ENCODE results near the gene OSTM1.

The OSTM1 gene

GRCh38 chr6:108102965-108103364 lies 28.4 kb upstream of the OSTM1 start:
- DNase-seq (ENCODE audit: low spot score), result no peak

DNA sequence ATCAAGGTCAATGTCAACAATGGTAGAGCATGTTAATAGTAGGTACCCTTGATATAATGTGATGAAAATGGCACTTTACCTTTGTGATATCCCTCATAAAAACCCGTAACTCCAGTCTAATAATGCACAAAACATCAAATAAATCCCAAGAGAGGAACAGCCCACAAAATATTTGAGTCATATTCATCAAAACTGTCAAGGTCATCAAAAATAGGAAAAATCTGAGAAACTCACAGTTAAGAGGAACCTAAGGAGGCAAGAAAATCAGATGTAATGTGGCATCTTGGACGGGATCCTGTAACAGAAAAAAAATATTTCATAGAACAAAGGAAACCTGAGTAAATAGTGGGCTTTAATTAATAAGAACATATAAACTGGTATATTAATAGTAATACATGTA lies 25.5 kb upstream of the OSTM1 start:
- DNase-seq (ENCODE audit: low spot score), result no peak

DNA sequence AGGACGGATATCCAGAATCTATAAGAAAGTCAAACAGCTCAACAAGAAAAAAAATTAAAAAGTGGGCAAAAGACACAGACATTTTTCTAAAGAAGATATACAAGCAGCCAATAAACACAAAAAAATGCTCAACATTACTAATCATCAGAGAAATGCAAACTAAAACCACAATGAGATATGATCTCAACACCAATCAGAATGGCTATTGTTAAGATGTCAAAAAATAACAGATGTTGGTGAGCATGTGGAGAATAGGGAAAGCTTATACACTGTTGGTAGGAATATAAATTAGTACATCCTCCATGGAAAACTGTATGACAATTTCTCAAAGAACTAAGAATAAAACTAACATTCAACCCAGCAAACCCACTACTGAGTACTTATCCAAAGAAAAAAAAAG lies 23.3 kb upstream of the OSTM1 start:
- no peak for DNase-seq (ENCODE audit: low spot score)

GRCh38 chr6:108093781-108094300 lies 19.3 kb upstream of the OSTM1 start:
- no peak for DNase-seq (ENCODE audit: low spot score)

GRCh38 chr6:108091288-108091687 lies 16.7 kb upstream of the OSTM1 start:
- DNase-seq (ENCODE audit: low spot score), result peak; percentile 15

GRCh38 chr6:108083349-108083748 lies 8.8 kb upstream of the OSTM1 start:
- DNase-seq (ENCODE audit: low spot score), result no peak

- no peak for DNase-seq (ENCODE audit: low spot score)
Measured at GRCh38 chr6:108082539-108082938, 8.0 kb upstream of the OSTM1 start.

- DNase-seq (ENCODE audit: low spot score), result no peak
Measured at GRCh38 chr6:108080010-108080780, 5.7 kb upstream of the OSTM1 start.

GRCh38 chr6:108078191-108078590 lies 3.6 kb upstream of the OSTM1 start:
- DNase-seq (ENCODE audit: low spot score), result no peak

- DNase-seq (ENCODE audit: low spot score), result no peak
Measured at GRCh38 chr6:108074057-108074358, 533 bp downstream of the OSTM1 start.

DNA sequence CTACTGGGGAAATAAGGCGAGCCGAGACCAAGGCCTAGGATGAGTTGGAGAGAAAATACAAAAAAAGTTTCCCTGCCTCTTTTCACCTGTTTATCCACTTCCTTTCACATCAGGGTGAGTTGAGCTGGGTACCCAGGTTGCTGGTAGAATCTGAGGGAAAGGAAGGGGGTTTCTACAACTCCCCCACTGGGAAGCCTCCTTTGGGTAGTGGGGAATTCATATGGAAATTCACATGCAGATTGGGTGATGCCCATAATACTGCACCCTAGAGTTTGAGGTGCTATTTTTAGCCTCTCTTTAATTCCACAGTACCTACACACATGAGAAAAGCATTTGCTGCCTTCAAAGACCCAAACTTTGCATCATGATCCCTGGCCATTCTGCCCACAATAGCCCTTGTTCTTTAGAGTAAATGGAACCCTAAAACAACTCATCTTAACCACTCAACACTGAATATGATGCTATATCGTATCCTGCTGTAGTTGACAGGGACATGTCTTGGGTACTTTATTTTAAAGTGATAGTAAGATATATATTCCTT lies 2.7 kb downstream of the OSTM1 start:
- no peak for DNase-seq (ENCODE audit: low spot score)

DNA sequence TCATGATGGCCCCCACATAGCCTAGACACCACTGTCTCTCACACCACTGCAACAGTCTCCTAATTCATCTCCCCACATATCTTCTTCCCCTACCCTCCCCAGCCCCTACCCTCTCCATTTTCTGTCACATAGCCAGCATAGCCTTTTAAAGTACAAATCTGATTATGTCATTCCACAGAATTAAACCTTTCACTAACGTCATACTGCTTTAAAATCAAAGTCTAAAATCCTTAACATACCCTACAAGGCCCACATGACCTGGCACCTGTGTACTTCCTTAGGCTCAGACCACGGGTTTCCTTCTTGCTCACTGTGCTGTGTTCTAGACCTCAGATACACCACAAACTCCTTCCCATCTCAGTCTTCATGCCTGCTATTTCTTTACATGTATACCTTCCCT lies 5.9 kb downstream of the OSTM1 start:
- no peak for DNase-seq (ENCODE audit: low spot score)

DNA sequence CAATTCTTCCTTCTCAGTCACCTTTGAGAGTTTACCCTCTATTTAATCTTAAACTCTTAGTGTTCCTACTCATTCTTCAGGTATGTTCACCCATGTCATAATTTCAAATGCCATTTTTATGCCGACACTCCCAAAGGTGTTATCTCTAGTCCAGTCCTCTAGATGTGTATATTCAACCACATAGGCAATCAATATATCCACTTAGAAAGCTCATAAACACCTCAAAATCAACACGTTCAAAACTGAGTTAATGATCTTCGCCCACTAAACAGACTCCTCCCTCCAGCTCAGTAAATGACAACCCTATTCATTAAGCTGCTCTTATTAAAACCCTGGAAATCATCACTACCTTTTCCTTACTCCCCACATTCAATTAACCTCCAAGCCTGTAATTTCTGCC lies 6.4 kb downstream of the OSTM1 start:
- no peak for DNase-seq (ENCODE audit: low spot score)

- no peak for DNase-seq (ENCODE audit: low spot score)
Measured at GRCh38 chr6:108052706-108053105, 21.8 kb downstream of the OSTM1 start.

GRCh38 chr6:108051481-108051880 lies 23.1 kb downstream of the OSTM1 start:
- DNase-seq (ENCODE audit: low spot score), result no peak

- no peak for DNase-seq (ENCODE audit: low spot score)
Measured at GRCh38 chr6:108039681-108040080, 34.9 kb downstream of the OSTM1 start.

DNA sequence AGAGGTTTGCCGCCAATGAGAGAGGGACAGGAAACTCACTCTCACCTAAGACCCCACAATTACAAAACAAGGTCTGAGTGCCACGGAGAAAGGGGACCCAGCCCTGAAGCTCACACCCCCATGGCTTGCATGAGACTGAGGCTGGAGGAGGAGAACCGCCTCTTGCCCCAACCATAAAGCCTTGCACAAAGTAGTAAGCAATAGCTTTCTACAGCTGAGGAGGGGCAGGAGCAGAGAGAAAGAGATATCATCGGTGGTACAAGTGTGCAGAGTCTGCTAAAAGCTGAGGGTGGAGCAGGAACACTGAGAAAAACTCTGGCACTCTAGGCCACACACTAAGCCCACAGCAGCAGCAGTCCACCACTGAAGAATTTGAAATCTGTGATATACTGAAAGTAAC lies 37.7 kb downstream of the OSTM1 start:
- no peak for DNase-seq (ENCODE audit: low spot score)

DNA sequence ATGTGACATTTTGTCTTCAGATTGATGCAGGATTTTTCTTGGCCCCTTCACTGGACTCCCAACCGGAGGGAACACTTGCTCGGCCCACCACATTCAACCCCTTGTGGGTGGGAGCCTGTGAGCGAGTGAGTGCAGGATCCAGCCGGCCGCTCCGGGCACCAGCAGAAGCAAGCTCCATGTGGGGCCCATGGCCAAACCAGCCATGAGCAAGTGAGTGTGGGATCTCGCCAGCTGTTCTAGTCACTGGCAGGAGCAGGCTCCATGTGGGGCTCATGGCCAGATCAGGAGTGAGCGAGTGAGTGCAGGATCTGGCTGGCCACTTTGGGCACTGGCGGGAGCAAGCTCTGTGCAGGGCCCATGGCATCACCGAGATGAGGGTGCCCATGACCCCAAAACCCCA lies 42.6 kb downstream of the OSTM1 start:
- DNase-seq (ENCODE audit: low spot score), result no peak

- no peak for DNase-seq (ENCODE audit: low spot score)
Measured at GRCh38 chr6:108030211-108030610, 44.3 kb downstream of the OSTM1 start.

- peak; percentile 29 for DNase-seq (ENCODE audit: low spot score)
Measured at GRCh38 chr6:108029226-108029921, 45.2 kb downstream of the OSTM1 start.

- DNase-seq (ENCODE audit: low spot score), result no peak
Measured at GRCh38 chr6:108027594-108027993, 46.9 kb downstream of the OSTM1 start.

DNA sequence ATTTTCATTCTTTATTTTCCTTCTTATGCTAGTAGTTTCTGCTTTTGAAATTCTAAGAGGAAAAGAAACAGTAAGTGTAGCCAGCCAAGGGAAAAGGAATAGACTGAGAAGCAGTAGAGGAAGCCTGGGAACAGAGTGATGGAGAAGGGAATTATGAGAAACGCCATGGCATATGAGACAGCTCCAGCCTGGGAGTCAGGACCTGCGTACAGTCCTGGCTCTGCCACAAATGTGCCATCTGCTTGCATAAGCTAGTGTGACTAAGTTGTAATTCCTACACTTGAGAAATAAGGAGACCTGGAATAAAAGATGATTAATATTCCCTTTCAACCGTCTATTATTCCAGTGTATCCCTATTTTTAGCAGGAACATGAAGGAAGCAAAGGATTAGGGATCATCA lies 47.5 kb downstream of the OSTM1 start:
- DNase-seq (ENCODE audit: low spot score), result no peak

Measured in SK-N-DZ (cell line).